ENCODE data around the gene RBM28.

Gene RBM28

GRCh38 chr7:128373606-128374005 is 29.9 kb upstream of the RBM28 start:
- DNase-seq (ENCODE audit: low read depth, low spot score): no peak
- H3K4me3 ChIP-seq (ENCODE audit: low read depth, low read length): no peak overlapping the region
- no peak for TF ChIP-seq CTCF (IDR thresholded peaks at IDR 0.05; ENCODE audit: low read depth, low read length)
- in situ Hi-C loops (cut with HindIII; ENCODE audit: low sequenced_read_pairs): no loop called here

- in situ Hi-C loops (cut with HindIII; ENCODE audit: low sequenced_read_pairs): no loop called here
- no peak overlapping the region for H3K4me3 ChIP-seq (ENCODE audit: low read depth, low read length)
- DNase-seq (ENCODE audit: low read depth, low spot score): no peak
- TF ChIP-seq CTCF (IDR thresholded peaks at IDR 0.05; ENCODE audit: low read depth, low read length): no peak
These were observed 26.8 kb upstream of the RBM28 start for GRCh38 chr7:128370491-128370890.

- TF ChIP-seq CTCF (IDR thresholded peaks at IDR 0.05; ENCODE audit: low read depth, low read length): no peak
- DNase-seq (ENCODE audit: low read depth, low spot score): no peak
- in situ Hi-C loops (cut with HindIII; ENCODE audit: low sequenced_read_pairs): no loop called here
- H3K4me3 ChIP-seq (ENCODE audit: low read depth, low read length): no peak overlapping the region
These were observed 23.3 kb upstream of the RBM28 start for GRCh38 chr7:128366986-128367385.

- no peak for DNase-seq (ENCODE audit: low read depth, low spot score)
- no peak overlapping the region for H3K4me3 ChIP-seq (ENCODE audit: low read depth, low read length)
- no peak for TF ChIP-seq CTCF (IDR thresholded peaks at IDR 0.05; ENCODE audit: low read depth, low read length)
- in situ Hi-C loops (cut with HindIII; ENCODE audit: low sequenced_read_pairs): no loop called here
These were observed 22.6 kb upstream of the RBM28 start for GRCh38 chr7:128366300-128366699.

- in situ Hi-C loops (cut with HindIII; ENCODE audit: low sequenced_read_pairs): no loop called here
- DNase-seq (ENCODE audit: low read depth, low spot score): no peak
- no peak for TF ChIP-seq CTCF (IDR thresholded peaks at IDR 0.05; ENCODE audit: low read depth, low read length)
- H3K4me3 ChIP-seq (ENCODE audit: low read depth, low read length): no peak overlapping the region
These were observed 21.7 kb upstream of the RBM28 start for GRCh38 chr7:128365432-128365831.

GRCh38 chr7:128364166-128364870 is 20.6 kb upstream of the RBM28 start:
- no peak overlapping the region for H3K4me3 ChIP-seq (ENCODE audit: low read depth, low read length)
- in situ Hi-C loops (cut with HindIII; ENCODE audit: low sequenced_read_pairs): no loop called here
- TF ChIP-seq CTCF (IDR thresholded peaks at IDR 0.05; ENCODE audit: low read depth, low read length): no peak
- no peak for DNase-seq (ENCODE audit: low read depth, low spot score)
